Breast epithelium (tissue), 4 donors: ENCODE results near the gene AASDH. TPM values are rescaled to one million over a fixed set of nuclear protein-coding genes. Genes with fewer than 3 reads are reported as not detected.
A peak's percentile ranks its signal among the peaks of the same experiment; 100 is the strongest.

Source experiments
- DNase-seq, 2 donors: peaks; one replicate each; pipeline ENCODE4 v3.0.0-alpha.2; 2019; ENCODE audit warnings: low spot score in 2 of 2
- H3K27ac ChIP-seq, 2 donors: fragments of 200-600 bp; sonication (generic) in 1 of 2; one replicate each; pipeline ENCODE4 v1.5.1; 2016 to 2019; ENCODE audit warnings: mild to moderate bottlenecking in 1 of 2
- H3K27me3 ChIP-seq, 2 donors: fragments of 200-600 bp; sonication (generic) in 1 of 2; one replicate each; pipeline versions ENCODE4 v1.5.1 to v1.6.0; 2017 to 2019; ENCODE audit warnings: control low read depth in 1 of 2, mild to moderate bottlenecking in 1 of 2
- H3K36me3 ChIP-seq: fragments of 200-600 bp; one replicate; pipeline ENCODE4 v1.5.1; 2019
- H3K4me1 ChIP-seq, 2 donors: fragments of 200-600 bp; sonication (generic); one replicate each; pipeline ENCODE4 v1.5.1; 2016 to 2019; ENCODE audit warnings: control low read depth in 1 of 2
- H3K4me3 ChIP-seq, 3 donors: fragments of 200-600 bp; sonication (generic); 1 replicate in 2 of 3; 2 replicates in 1 of 3; pipeline ENCODE4 v1.5.1; 2016 to 2019; ENCODE audit warnings: mild to moderate bottlenecking in 3 of 3, moderate library complexity in 2 of 3
- H3K9me3 ChIP-seq, 2 donors: fragments of 200-600 bp; sonication (generic) in 1 of 2; one replicate each; pipeline ENCODE4 v1.5.1; 2016 to 2019; ENCODE audit warnings: control low read depth in 1 of 2
- POLR2A ChIP-seq: fragments of 450-650 bp; IDR thresholded peaks from one replicate; pipeline ENCODE4 v1.6.1; 2016; ENCODE audit warnings: antibody characterized with exemption, mild to moderate bottlenecking, moderate library complexity
- POLR2AphosphoS5 ChIP-seq, 3 donors: sonication (generic); formaldehyde crosslinking; IDR thresholded peaks; one replicate each; pipeline ENCODE4 v1.6.1; 2017; ENCODE audit warnings: antibody characterized with exemption in 3 of 3
- intact Hi-C: fragments of 100-400 bp; cut with DNase I; formaldehyde crosslinking; loops from one replicate; pipeline ENCODE4 v1.15.1; 2023; ENCODE audit warnings: low total_unique reads
- total RNA-seq, 3 donors: library from RNA; depleted of rRNA; stranded (reverse); fragments of >200 nt; gene quantifications; one replicate each; pipeline ENCODE4 v1.1.0, GENCODE V29; 2016
- TF ChIP-seq, protein P1 (sequence below), 3 donors: fragments of 450-650 bp; IDR thresholded peaks; one replicate each; pipeline ENCODE4 v1.5.1; 2016 to 2017; ENCODE audit warnings: antibody characterized with exemption in 3 of 3, mild to moderate bottlenecking in 3 of 3, moderate library complexity in 3 of 3

Gene AASDH
- total RNA-seq, 3 donors from 2014 or later = 10.4 to 18.3 (median 13.1) TPM

GRCh38 chr4:56424697-56425514, 37.6 kb upstream of the AASDH start:
- Histone ChIP-seq H3K4me3 (no peak overlapping the region), H3K36me3 (no peaks in the 10 kb centered on the region), H3K4me1 (no peaks in the 10 kb centered on the region), H3K9me3 (no peaks in the 10 kb centered on the region), H3K27ac (no peak overlapping the region), H3K27me3 (no peaks in the 10 kb centered on the region)
- TF ChIP-seq, protein P1, sequence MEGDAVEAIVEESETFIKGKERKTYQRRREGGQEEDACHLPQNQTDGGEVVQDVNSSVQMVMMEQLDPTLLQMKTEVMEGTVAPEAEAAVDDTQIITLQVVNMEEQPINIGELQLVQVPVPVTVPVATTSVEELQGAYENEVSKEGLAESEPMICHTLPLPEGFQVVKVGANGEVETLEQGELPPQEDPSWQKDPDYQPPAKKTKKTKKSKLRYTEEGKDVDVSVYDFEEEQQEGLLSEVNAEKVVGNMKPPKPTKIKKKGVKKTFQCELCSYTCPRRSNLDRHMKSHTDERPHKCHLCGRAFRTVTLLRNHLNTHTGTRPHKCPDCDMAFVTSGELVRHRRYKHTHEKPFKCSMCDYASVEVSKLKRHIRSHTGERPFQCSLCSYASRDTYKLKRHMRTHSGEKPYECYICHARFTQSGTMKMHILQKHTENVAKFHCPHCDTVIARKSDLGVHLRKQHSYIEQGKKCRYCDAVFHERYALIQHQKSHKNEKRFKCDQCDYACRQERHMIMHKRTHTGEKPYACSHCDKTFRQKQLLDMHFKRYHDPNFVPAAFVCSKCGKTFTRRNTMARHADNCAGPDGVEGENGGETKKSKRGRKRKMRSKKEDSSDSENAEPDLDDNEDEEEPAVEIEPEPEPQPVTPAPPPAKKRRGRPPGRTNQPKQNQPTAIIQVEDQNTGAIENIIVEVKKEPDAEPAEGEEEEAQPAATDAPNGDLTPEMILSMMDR (IDR thresholded peaks at IDR 0.05) = peak; percentile 45 to 60 (median 58)
- TF ChIP-seq POLR2AphosphoS5 (IDR thresholded peaks at IDR 0.05) = no peak
- no peak for DNase-seq
- intact Hi-C loops = no loop called here

DNA sequence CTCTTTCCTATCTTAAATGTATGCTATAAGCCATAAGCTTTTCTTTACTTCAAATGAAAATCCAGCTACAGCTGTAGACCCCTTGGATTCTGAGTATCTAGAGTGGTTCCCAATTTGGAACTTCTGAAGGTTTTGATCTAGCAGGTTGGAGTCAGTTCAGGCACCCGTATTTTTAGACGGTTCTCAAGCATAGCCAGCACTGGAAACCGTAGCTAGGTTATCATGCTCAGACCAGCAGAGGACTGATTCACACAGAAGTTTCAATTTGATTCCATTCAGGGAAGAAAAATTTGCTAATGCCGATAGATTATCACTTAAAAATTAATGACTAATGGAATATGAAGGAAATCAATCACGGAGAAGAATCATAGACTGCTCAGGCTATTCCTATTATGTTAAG, 36.9 kb upstream of the AASDH start:
- H3K27ac ChIP-seq = no peak overlapping the region
- no peaks in the 10 kb centered on the region for H3K36me3 ChIP-seq
- no peak overlapping the region for H3K4me3 ChIP-seq
- DNase-seq = no peak
- H3K9me3 ChIP-seq = no peaks in the 10 kb centered on the region
- intact Hi-C loops = no loop called here
- H3K27me3 ChIP-seq = no peaks in the 10 kb centered on the region
- TF ChIP-seq, protein P1 (IDR thresholded peaks at IDR 0.05) = no peak
- TF ChIP-seq POLR2A (no peak), POLR2AphosphoS5 (IDR thresholded peaks at IDR 0.05) (no peak)
- no peaks in the 10 kb centered on the region for H3K4me1 ChIP-seq

DNA sequence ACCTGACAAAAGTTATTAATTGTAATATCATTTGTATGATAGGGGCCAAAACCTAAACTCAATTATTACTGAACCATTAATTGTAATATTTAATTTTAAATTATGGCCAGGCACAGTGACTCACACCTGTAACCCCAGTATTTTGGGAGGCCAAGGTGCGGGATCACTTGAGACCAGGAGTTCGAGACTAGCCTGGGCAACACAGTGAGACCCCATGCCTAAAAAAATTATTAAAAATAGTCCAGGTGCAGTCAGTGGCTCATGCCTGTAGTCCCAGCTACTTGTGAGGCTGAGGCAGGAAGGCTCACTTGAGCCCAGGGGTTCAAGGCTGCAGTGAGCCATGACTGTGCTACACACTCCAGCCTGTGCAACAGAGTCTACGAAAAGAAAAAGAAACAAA, 30.1 kb upstream of the AASDH start:
- H3K4me1 ChIP-seq = no peaks in the 10 kb centered on the region
- no peak overlapping the region for H3K4me3 ChIP-seq
- intact Hi-C loops = no loop called here
- no peak for TF ChIP-seq POLR2AphosphoS5 (IDR thresholded peaks at IDR 0.05)
- TF ChIP-seq, protein P1 (IDR thresholded peaks at IDR 0.05) = no peak
- no peak for TF ChIP-seq POLR2A
- no peak for DNase-seq
- H3K27ac ChIP-seq = no peak overlapping the region
- no peaks in the 10 kb centered on the region for H3K36me3 ChIP-seq
- H3K27me3 ChIP-seq = no peaks in the 10 kb centered on the region
- H3K9me3 ChIP-seq = no peaks in the 10 kb centered on the region

DNA sequence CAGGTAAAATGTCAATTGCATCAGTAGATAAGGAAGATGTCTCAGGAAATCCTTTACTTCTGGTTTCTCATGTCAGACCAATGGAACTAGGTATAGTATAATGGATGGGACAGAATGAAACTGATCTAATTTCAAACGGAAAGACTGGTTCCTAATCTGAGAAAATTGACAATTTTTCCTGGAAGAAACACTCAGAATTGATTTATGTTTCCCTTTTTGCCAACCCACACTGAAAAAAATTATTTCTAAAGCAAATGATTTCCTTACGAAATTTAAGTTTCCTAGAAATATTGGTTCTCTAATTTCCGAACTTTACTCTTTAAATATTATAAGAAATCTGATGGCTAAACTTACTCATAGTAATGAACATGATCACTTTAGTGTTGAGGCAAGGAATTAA, 29.1 kb upstream of the AASDH start:
- H3K9me3 ChIP-seq = no peaks in the 10 kb centered on the region
- TF ChIP-seq POLR2A (no peak), POLR2AphosphoS5 (IDR thresholded peaks at IDR 0.05) (no peak)
- TF ChIP-seq, protein P1 (IDR thresholded peaks at IDR 0.05) = no peak
- H3K4me3 ChIP-seq = no peak overlapping the region
- H3K27me3 ChIP-seq = no peaks in the 10 kb centered on the region
- H3K27ac ChIP-seq = no peak overlapping the region
- intact Hi-C loops = no loop called here
- no peaks in the 10 kb centered on the region for H3K36me3 ChIP-seq
- DNase-seq = no peak
- H3K4me1 ChIP-seq = peaks cover 0 to 5% of the 10 kb centered on the region in 2 donors

GRCh38 chr4:56414135-56414670, 26.9 kb upstream of the AASDH start:
- Histone ChIP-seq H3K27ac (peak overlapping the region; percentile 66 to 81), H3K9me3 (no peaks in the 10 kb centered on the region), H3K4me1 (peaks cover 0 to 6% of the 10 kb centered on the region in 2 donors), H3K4me3 (peak overlapping the region in 2 of 3 donors; percentile 31 to 55), H3K27me3 (no peaks in the 10 kb centered on the region), H3K36me3 (no peaks in the 10 kb centered on the region)
- TF ChIP-seq, protein P1 (IDR thresholded peaks at IDR 0.05) = no peak
- TF ChIP-seq POLR2A (no peak), POLR2AphosphoS5 (IDR thresholded peaks at IDR 0.05) (no peak)
- DNase-seq = no peak
- intact Hi-C loops = no loop called here
